Measurements from ENCODE around the gene GTF2F2.
"Not testable (repeated sequence)": the region's sequence is repeated elsewhere in the genome, so short reads cannot be mapped to it uniquely, and the experiment has no call there.

- not testable (repeated sequence) for TF ChIP-seq CTCF (IDR thresholded peaks at IDR 0.05; ENCODE audit: low read length); EZH2 (IDR thresholded peaks at IDR 0.05; ENCODE audit: borderline replicate concordance, low read length)
These were observed 69.2 kb downstream of the GTF2F2 start for GRCh38 chr13:45189511-45189910.

All from OCI-LY1 (cell line).